ENCODE results near the gene NMRAL1.

NMRAL1 gene

DNA sequence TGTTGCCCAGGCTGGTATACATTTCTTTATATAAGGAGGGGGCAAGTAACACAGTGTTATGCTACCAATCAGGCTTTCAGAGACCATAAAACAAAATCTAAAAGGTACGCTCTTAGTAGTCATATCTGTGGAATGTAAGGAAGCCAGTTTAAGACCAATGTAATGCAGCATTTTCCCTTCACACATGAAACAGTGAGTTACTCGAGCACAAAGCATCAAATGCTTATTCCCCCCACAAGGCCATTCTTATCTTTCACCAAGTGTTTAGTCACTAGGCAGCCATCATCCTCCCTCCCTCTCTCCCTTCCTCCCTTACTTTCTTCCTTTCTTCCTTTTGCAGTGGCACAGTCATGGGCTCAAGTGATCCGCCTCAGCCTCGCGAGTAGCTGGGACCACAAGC, 14.6 kb upstream of the NMRAL1 start:
- H3K36me3 ChIP-seq, result peaks cover 74% of the 10 kb centered on the region
- peaks cover 30% of the 10 kb centered on the region for H3K4me1 ChIP-seq
- no peaks in the 10 kb centered on the region for H3K9me3 ChIP-seq
- H3K4me3 ChIP-seq, result no peak overlapping the region
- H3K4me2 ChIP-seq, result peak overlapping the region; percentile 70
- H3K27ac ChIP-seq, result no peak overlapping the region
- no peak for TF ChIP-seq Cebpa-rat (IDR thresholded peaks at IDR 0.05)
- no peak overlapping the region for H3K9ac ChIP-seq
- H3K27me3 ChIP-seq, result no peaks in the 10 kb centered on the region
- peaks cover 98% of the 10 kb centered on the region for H4K20me1 ChIP-seq

DNA sequence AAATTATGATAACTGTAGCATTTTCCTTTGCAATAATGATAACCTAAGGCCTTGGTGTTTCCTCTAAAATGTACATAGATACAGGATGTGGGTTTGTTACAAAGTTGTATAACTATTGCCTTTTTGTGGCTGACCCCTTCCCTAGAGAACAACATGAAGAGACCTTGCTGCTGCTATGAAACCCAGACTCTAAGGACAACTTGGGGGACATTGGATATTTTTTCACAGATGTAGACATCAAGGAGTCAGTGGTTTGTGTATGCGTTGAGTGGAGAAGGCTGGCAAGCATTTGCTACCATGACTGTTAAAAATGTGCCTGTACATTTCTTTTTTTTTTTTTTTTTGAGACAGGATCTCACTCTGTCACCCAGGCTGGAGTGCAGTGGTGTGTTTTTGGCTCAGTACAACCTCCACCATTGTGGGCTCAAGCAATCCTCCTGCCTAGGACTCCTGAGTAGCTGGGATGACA, 14.1 kb upstream of the NMRAL1 start:
- H3K4me2 ChIP-seq, result peak overlapping the region; percentile 70
- no peaks in the 10 kb centered on the region for H3K27me3 ChIP-seq
- no peak overlapping the region for H3K27ac ChIP-seq
- no peak overlapping the region for H3K4me3 ChIP-seq
- TF ChIP-seq Cebpa-rat (IDR thresholded peaks at IDR 0.05), result no peak
- H3K9me3 ChIP-seq, result no peaks in the 10 kb centered on the region
- peaks cover 30% of the 10 kb centered on the region for H3K4me1 ChIP-seq
- no peak overlapping the region for H3K9ac ChIP-seq
- H3K36me3 ChIP-seq, result peaks cover 76% of the 10 kb centered on the region
- peaks cover 95% of the 10 kb centered on the region for H4K20me1 ChIP-seq

DNA sequence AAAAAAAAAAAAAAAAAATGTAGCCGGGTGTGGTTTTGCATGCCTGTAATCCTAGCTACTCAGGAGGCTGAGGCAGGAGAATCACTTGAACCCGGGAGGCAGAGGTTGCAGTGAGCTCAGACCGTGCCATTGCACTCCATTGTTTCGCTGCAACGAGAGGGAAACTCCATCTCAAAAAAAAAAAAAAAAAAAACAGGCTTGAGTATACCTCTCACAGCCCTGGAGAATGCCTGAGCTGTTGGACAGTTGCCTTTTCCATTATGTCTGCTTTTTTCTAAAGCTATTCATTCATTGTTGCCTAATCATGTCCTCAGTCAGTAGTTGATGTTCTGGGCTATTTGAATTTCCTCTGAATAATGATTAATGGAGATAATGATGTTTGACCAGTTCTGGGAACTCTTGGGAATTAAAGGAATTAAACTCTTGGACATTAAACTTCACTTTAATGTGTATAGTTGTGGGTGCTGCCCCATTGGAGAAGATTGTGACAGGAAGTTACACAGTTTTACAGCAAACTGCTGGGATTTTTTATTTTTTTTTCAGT, 13.6 kb upstream of the NMRAL1 start:
- peaks cover 76% of the 10 kb centered on the region for H3K36me3 ChIP-seq
- no peaks in the 10 kb centered on the region for H3K9me3 ChIP-seq
- H3K9ac ChIP-seq, result no peak overlapping the region
- H3K4me1 ChIP-seq, result peaks cover 30% of the 10 kb centered on the region
- no peak overlapping the region for H3K4me3 ChIP-seq
- TF ChIP-seq Cebpa-rat (IDR thresholded peaks at IDR 0.05), result no peak
- peak overlapping the region; percentile 70 for H3K4me2 ChIP-seq
- H4K20me1 ChIP-seq, result peaks cover 95% of the 10 kb centered on the region
- H3K27ac ChIP-seq, result no peak overlapping the region
- no peaks in the 10 kb centered on the region for H3K27me3 ChIP-seq

DNA sequence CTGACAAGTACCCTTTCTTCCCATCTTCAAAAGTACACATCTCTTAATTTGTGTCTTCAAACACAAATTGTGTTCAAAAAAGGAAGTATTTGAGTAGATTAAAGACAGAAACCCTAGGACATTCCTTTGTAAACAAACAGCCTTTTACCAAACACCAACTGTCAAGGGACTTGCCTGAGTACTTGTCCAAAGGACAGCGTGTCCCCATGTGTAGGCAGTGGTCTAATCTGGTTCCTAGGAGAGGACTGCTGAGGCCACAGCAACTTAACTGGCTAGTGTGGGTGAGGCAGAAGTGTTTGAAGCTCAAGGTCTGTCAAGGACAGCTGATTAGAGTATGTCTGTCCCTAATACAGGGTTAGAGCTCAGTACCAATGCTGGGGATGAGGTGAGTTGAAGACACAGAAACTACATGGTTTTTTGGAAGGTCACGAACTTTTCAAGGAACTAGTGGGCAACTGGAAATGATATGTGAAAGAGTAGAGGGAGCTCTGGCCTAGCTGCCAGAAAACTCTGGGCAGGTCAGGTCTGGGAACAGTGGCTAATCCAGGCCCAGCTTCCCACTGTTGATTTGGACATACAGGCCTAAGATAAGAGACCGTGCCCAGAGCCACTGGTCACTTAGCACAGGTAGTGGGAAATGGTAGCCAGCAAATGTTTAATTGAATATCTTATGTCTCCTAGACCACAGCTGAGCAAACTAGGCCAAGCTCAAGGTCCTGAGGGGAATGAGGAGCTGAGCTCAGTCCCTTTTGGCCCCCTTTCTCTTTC, 11.9 kb upstream of the NMRAL1 start:
- peaks cover 95% of the 10 kb centered on the region for H4K20me1 ChIP-seq
- no peak for TF ChIP-seq Cebpa-rat (IDR thresholded peaks at IDR 0.05)
- no peaks in the 10 kb centered on the region for H3K27me3 ChIP-seq
- H3K4me1 ChIP-seq, result peaks cover 30% of the 10 kb centered on the region
- H3K27ac ChIP-seq, result no peak overlapping the region
- no peak overlapping the region for H3K4me2 ChIP-seq
- H3K4me3 ChIP-seq, result no peak overlapping the region
- peaks cover 67% of the 10 kb centered on the region for H3K36me3 ChIP-seq
- H3K9ac ChIP-seq, result no peak overlapping the region
- no peaks in the 10 kb centered on the region for H3K9me3 ChIP-seq

DNA sequence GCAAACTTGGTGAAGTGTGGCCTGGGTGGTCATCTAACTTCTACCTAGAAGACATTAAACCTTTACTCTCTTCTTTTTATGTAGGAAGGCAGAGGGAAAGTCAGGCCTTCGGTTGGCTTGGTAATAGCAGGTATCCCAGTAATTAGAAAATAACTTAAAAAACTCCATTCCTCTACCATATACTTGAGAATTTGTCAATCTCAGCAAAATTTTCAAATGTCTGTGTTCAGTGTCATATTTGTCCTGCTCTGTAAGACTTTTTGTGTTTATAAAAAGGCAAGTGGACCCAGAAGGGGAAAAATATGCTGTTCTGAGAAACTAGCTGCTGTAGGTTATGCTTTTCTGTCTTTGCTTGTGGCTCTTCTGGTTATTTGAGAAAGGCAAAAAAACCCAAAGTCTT, 7.5 kb upstream of the NMRAL1 start:
- no peak for TF ChIP-seq Cebpa-rat (IDR thresholded peaks at IDR 0.05)
- no peaks in the 10 kb centered on the region for H3K9me3 ChIP-seq
- H4K20me1 ChIP-seq, result peaks cover 90% of the 10 kb centered on the region
- H3K36me3 ChIP-seq, result peaks cover 44% of the 10 kb centered on the region
- H3K27ac ChIP-seq, result no peak overlapping the region
- no peak overlapping the region for H3K4me3 ChIP-seq
- H3K4me2 ChIP-seq, result no peak overlapping the region
- H3K9ac ChIP-seq, result no peak overlapping the region
- no peaks in the 10 kb centered on the region for H3K27me3 ChIP-seq
- peaks cover 17% of the 10 kb centered on the region for H3K4me1 ChIP-seq

DNA sequence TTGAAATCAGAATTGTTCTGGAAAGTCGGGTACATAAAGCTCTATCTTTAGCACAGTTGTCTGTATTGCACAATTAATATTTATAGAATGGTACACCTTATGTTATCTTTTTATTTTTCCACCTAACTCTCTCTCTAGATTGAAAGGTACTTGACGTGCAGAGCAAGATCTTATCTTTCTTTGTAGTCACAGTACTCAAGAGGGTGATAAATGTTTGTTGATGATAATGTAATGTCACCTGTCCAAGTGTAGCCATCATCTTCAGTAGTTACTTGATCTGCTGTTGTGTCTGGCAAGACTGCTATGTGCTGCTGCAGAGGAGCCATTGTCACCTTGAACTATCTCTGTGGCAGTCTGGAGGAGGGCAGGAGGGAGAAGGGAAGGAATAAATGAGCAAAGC, 7.1 kb upstream of the NMRAL1 start:
- Histone ChIP-seq H3K4me1 (peaks cover 15% of the 10 kb centered on the region), H3K4me3 (no peak overlapping the region), H3K27me3 (no peaks in the 10 kb centered on the region), H3K9me3 (no peaks in the 10 kb centered on the region), H3K9ac (no peak overlapping the region), H3K36me3 (peaks cover 39% of the 10 kb centered on the region), H3K4me2 (no peak overlapping the region), H4K20me1 (peaks cover 90% of the 10 kb centered on the region), H3K27ac (no peak overlapping the region)
- TF ChIP-seq Cebpa-rat (IDR thresholded peaks at IDR 0.05), result no peak

DNA sequence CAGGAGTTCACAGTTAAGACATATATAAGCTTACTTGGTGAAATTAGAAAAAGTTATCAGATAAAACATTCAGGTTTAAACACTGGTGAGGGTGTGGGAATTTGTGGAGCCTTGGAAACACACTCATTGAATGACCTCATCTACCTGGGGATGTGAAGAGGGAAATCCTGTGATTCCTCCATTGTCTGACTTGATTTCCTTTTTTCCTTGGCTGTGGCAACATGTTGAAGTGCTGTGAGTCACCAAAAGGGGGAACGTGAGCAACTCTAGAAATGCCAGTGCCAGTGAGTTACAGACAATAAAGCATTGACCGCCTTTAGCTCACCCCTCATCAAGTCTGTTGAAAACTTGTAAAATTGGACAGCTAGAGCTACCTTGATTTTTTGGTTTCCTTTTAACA, 3.5 kb upstream of the NMRAL1 start:
- H3K4me3 ChIP-seq, result peak overlapping the region; percentile 79
- H4K20me1 ChIP-seq, result peaks cover 61% of the 10 kb centered on the region
- H3K9ac ChIP-seq, result no peak overlapping the region
- H3K36me3 ChIP-seq, result 0 out of 2 replicates have a peak, but pooled peaks cover 6% of the 10 kb centered on the region
- TF ChIP-seq Cebpa-rat (IDR thresholded peaks at IDR 0.05), result no peak
- H3K27me3 ChIP-seq, result no peaks in the 10 kb centered on the region
- peak overlapping the region; percentile 97 for H3K4me2 ChIP-seq
- H3K4me1 ChIP-seq, result peaks cover 41% of the 10 kb centered on the region
- no peak overlapping the region for H3K27ac ChIP-seq
- H3K9me3 ChIP-seq, result no peaks in the 10 kb centered on the region

DNA sequence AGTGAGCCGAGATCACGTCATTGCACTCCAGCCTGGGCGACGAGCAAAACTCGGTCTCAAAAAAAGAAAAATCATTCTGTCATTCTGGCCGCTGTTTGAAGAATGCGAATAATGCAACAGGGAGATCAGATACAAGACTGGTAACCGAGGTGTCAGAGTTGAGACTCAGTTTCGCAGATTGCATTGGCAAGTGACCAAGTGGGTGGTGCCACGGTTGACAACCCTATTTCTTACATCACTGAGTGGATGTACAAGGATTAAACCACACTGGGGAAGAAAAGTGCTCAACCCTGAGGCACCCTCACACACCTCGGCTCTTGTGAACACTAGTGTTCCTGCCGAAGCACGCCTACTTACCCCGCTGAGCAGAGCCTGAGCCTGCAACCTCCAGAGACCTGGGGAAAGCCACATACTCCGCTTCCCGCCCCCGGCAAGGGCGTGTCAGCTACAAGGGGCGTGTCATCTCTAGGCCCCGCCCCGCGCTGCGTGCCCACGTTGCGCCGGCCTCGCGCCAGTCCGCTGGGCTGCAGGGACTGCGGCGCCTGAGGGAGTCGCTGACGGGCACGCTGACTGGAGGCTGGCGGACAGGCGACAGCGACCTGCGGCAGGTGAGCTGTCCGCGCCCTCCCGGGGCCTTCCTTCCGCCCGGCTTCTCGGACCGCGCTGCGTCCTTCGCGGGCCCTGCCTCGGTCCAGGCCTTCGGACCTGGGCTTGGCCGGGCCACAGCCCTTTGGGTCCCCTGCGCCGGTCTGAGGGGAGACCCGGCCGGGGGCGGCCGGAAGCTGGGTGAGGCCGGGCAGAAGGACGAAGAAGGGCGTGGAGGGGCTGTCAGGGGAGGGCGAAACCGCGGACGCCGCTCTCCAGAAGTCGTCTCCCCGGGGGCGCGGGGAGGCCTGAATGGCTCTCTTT, 1.7 kb upstream of the NMRAL1 start, which contains the start of gene HMOX2:
TSS of gene HMOX2 (plus strand) at position 519 of the 909 bp plus-strand sequence. CDS start 29,127 bp downstream, outside the sequence.
- peaks cover 43% of the 10 kb centered on the region for H4K20me1 ChIP-seq
- H3K9ac ChIP-seq, result peak within 1 kb of the TSS; percentile 87
- peaks cover 48% of the 10 kb centered on the region for H3K4me1 ChIP-seq
- peak within 1 kb of the TSS; percentile 80 for H3K4me3 ChIP-seq
- no peaks in the 10 kb centered on the region for H3K27me3 ChIP-seq
- no peak for TF ChIP-seq Cebpa-rat (IDR thresholded peaks at IDR 0.05)
- H3K27ac ChIP-seq, result peak within 1 kb of the TSS; percentile 91
- no peaks in the 10 kb centered on the region for H3K9me3 ChIP-seq
- peak within 1 kb of the TSS; percentile 97 for H3K4me2 ChIP-seq
- H3K36me3 ChIP-seq, result peaks cover 2% of the 10 kb centered on the region

DNA sequence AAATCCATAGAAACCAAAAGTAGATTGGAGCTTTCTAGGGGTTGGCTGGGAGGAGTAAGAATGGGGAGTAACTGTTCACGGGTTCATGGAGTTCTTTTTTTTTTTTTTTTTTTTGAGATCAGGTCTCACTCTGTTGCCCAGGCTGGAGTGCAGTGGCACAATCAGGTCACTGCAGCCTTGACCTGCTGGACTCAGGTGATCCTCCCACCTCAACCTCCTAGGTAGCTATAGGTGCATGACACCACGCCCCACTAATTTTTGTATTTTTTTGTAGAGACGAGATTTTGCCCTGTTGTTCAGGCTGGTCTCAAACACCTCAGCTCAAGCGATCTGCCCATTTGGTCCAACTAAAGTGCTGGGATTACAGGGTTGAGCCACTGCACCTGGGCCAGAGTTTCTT, 1.5 kb downstream of the NMRAL1 start:
- Histone ChIP-seq H3K36me3 (peaks cover 32% of the 10 kb centered on the region), H3K4me3 (peak overlapping the region; percentile 80; the same call in 1 of the 2 replicates), H3K4me1 (peaks cover 42% of the 10 kb centered on the region), H3K27me3 (no peaks in the 10 kb centered on the region), H4K20me1 (peaks cover 17% of the 10 kb centered on the region; the same call in 1 of the 2 replicates), H3K9ac (no peak overlapping the region), H3K9me3 (no peaks in the 10 kb centered on the region), H3K4me2 (peak overlapping the region; percentile 97), H3K27ac (no peak overlapping the region)
- no peak for TF ChIP-seq Cebpa-rat (IDR thresholded peaks at IDR 0.05)
